GM12878 (cell line): ENCODE data around the gene FAM219A.
"Not testable (repeated sequence)": the region's sequence is repeated elsewhere in the genome, so short reads cannot be mapped to it uniquely, and the experiment has no call there.

Experiments used
- CHD4 ChIP-seq: fragments of 200-600 bp; sonication (generic); IDR thresholded peaks from 2 replicates; pipeline ENCODE4 v1.6.1; 2016; ENCODE audit warnings: mild to moderate bottlenecking
- EZH2 ChIP-seq: IDR thresholded peaks from 2 replicates; pipeline ENCODE4 v1.6.1; 2012; ENCODE audit warnings: low read depth, mild to moderate bottlenecking, control low read depth, inconsistent platforms, low read length, borderline replicate concordance; ENCODE audit not compliant: control insufficient read depth
- MTA3 ChIP-seq: IDR thresholded peaks from 2 replicates; pipeline ENCODE4 v1.6.1; 2012; ENCODE audit warnings: low read length, inconsistent platforms, borderline replicate concordance
- NRF1 ChIP-seq: conservative IDR thresholded peaks from 2 replicates; pipeline ENCODE4 v1.6.1; 2011; ENCODE audit warnings: mild to moderate bottlenecking, low read depth, low read length, improper control_type of control experiment
- RB1 ChIP-seq: fragments of 450-650 bp; formaldehyde crosslinking; IDR thresholded peaks from 2 replicates; pipeline ENCODE4 v1.6.1; 2017; ENCODE audit warnings: mild to moderate bottlenecking, borderline replicate concordance
- RCOR1 ChIP-seq: conservative IDR thresholded peaks from 2 replicates; pipeline ENCODE4 v1.6.1; 2012; ENCODE audit warnings: low read depth, low read length, improper control_type of control experiment
- RELA ChIP-seq: fragments of 450-650 bp; IDR thresholded peaks from 2 replicates; pipeline ENCODE4 v1.8.0; 2014; ENCODE audit warnings: borderline replicate concordance; ENCODE audit not compliant: partially characterized antibody
- SIN3A ChIP-seq: IDR thresholded peaks from 2 replicates; pipeline ENCODE4 v1.6.1; 2012; ENCODE audit warnings: low read depth, low read length, improper control_type of control experiment
- SMAD1 ChIP-seq: fragments of 450-650 bp; IDR thresholded peaks from 2 replicates; pipeline ENCODE4 v1.6.1; 2018; ENCODE audit warnings: mild to moderate bottlenecking, low read depth; ENCODE audit not compliant: partially characterized antibody
- ZNF24 ChIP-seq: fragments of 450-650 bp; IDR thresholded peaks from 2 replicates; pipeline ENCODE4 v1.6.1; 2017; ENCODE audit warnings: antibody characterized with exemption, mild to moderate bottlenecking
- TF ChIP-seq, protein P1 (sequence below), 3 experiments: IDR thresholded peaks in 2 of 3; conservative IDR thresholded peaks in 1 of 3; 2 replicates each; pipeline ENCODE4 v1.5.1; 2011; ENCODE audit warnings: low read depth in 3 of 3, low read length in 3 of 3, mild to moderate bottlenecking in 3 of 3, control low read depth in 2 of 3, moderate library complexity in 2 of 3, inconsistent platforms in 1 of 3, mixed read lengths in 1 of 3; ENCODE audit not compliant: control insufficient read depth in 2 of 3, insufficient read depth in 1 of 3; ENCODE audit errors: extremely low read depth in 1 of 3
- TF ChIP-seq, protein P2 (sequence below): IDR thresholded peaks from 2 replicates; pipeline ENCODE4 v1.6.1; 2012; ENCODE audit warnings: improper control_type of control experiment, low read depth, low read length; ENCODE audit not compliant: insufficient replicate concordance

GRCh38 chr9:34368796-34369195 is 89.6 kb downstream of the FAM219A start:
- TF ChIP-seq, protein P1, sequence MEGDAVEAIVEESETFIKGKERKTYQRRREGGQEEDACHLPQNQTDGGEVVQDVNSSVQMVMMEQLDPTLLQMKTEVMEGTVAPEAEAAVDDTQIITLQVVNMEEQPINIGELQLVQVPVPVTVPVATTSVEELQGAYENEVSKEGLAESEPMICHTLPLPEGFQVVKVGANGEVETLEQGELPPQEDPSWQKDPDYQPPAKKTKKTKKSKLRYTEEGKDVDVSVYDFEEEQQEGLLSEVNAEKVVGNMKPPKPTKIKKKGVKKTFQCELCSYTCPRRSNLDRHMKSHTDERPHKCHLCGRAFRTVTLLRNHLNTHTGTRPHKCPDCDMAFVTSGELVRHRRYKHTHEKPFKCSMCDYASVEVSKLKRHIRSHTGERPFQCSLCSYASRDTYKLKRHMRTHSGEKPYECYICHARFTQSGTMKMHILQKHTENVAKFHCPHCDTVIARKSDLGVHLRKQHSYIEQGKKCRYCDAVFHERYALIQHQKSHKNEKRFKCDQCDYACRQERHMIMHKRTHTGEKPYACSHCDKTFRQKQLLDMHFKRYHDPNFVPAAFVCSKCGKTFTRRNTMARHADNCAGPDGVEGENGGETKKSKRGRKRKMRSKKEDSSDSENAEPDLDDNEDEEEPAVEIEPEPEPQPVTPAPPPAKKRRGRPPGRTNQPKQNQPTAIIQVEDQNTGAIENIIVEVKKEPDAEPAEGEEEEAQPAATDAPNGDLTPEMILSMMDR (IDR thresholded peaks at IDR 0.05 in 2 of 3, conservative IDR thresholded peaks at IDR 0.05 in 1 of 3; ENCODE audit: control insufficient read depth in 2 of 3, extremely low read depth in 1 of 3, insufficient read depth in 1 of 3, low read depth in 3 of 3, low read length in 3 of 3), result not testable (repeated sequence)
- not testable (repeated sequence) for TF ChIP-seq EZH2, SMAD1, RCOR1, NRF1, CHD4, RB1, ZNF24, RELA, SIN3A, MTA3
- TF ChIP-seq, protein P2, sequence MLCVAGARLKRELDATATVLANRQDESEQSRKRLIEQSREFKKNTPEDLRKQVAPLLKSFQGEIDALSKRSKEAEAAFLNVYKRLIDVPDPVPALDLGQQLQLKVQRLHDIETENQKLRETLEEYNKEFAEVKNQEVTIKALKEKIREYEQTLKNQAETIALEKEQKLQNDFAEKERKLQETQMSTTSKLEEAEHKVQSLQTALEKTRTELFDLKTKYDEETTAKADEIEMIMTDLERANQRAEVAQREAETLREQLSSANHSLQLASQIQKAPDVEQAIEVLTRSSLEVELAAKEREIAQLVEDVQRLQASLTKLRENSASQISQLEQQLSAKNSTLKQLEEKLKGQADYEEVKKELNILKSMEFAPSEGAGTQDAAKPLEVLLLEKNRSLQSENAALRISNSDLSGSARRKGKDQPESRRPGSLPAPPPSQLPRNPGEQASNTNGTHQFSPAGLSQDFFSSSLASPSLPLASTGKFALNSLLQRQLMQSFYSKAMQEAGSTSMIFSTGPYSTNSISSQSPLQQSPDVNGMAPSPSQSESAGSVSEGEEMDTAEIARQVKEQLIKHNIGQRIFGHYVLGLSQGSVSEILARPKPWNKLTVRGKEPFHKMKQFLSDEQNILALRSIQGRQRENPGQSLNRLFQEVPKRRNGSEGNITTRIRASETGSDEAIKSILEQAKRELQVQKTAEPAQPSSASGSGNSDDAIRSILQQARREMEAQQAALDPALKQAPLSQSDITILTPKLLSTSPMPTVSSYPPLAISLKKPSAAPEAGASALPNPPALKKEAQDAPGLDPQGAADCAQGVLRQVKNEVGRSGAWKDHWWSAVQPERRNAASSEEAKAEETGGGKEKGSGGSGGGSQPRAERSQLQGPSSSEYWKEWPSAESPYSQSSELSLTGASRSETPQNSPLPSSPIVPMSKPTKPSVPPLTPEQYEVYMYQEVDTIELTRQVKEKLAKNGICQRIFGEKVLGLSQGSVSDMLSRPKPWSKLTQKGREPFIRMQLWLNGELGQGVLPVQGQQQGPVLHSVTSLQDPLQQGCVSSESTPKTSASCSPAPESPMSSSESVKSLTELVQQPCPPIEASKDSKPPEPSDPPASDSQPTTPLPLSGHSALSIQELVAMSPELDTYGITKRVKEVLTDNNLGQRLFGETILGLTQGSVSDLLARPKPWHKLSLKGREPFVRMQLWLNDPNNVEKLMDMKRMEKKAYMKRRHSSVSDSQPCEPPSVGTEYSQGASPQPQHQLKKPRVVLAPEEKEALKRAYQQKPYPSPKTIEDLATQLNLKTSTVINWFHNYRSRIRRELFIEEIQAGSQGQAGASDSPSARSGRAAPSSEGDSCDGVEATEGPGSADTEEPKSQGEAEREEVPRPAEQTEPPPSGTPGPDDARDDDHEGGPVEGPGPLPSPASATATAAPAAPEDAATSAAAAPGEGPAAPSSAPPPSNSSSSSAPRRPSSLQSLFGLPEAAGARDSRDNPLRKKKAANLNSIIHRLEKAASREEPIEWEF, result not testable (repeated sequence)
